Liver (tissue), 3 donors: Measurements from ENCODE around the gene LDB3.

Experiments used
- ATF3 ChIP-seq: IDR thresholded peaks from 2 replicates; pipeline ENCODE4 v1.6.1; 2016; ENCODE audit warnings: antibody characterized with exemption
- CTCF ChIP-seq: fragments of 150-350 bp; IDR thresholded peaks from 2 replicates; pipeline ENCODE4 v1.5.1; 2017; ENCODE audit warnings: improper control_type of control experiment, low read depth, low read length; ENCODE audit not compliant: missing input control
- FOXA1 ChIP-seq: IDR thresholded peaks from 2 replicates; pipeline ENCODE4 v1.6.1; 2016; ENCODE audit warnings: antibody characterized with exemption
- GABPA ChIP-seq, 2 donors: IDR thresholded peaks in 1 of 2; conservative IDR thresholded peaks in 1 of 2; 2 replicates each; pipeline ENCODE4 v1.6.1; 2016; ENCODE audit warnings: antibody characterized with exemption in 2 of 2, mild to moderate bottlenecking in 1 of 2, moderate library complexity in 1 of 2
- HNF4G ChIP-seq: IDR thresholded peaks from 2 replicates; pipeline ENCODE4 v1.6.1; 2016; ENCODE audit warnings: antibody characterized with exemption
- MAX ChIP-seq: IDR thresholded peaks from 2 replicates; pipeline ENCODE4 v1.6.1; 2016; ENCODE audit warnings: antibody characterized with exemption
- RAD21 ChIP-seq, 2 donors: IDR thresholded peaks; 2 replicates each; pipeline ENCODE4 v1.6.1; 2016; ENCODE audit warnings: antibody characterized with exemption in 2 of 2, mild to moderate bottlenecking in 2 of 2
- REST ChIP-seq: IDR thresholded peaks from 2 replicates; pipeline ENCODE4 v1.6.1; 2016; ENCODE audit warnings: antibody characterized with exemption, mild to moderate bottlenecking
- RXRA ChIP-seq, 2 donors: IDR thresholded peaks; 2 replicates each; pipeline ENCODE4 v1.6.1; 2017 to 2018; ENCODE audit warnings: antibody characterized with exemption in 2 of 2, mild to moderate bottlenecking in 1 of 2
- YY1 ChIP-seq: IDR thresholded peaks from 2 replicates; pipeline ENCODE4 v1.6.1; 2016; ENCODE audit warnings: antibody characterized with exemption, mild to moderate bottlenecking
- ZBTB33 ChIP-seq: IDR thresholded peaks from 2 replicates; pipeline ENCODE4 v1.6.1; 2016; ENCODE audit warnings: antibody characterized with exemption
- donor health status: healthy.
- donor health status: healthy.

GRCh38 chr10:86678999-86679792 lies 10.9 kb downstream of the LDB3 start:
- TF ChIP-seq ZBTB33 = no peak
- TF ChIP-seq CTCF = no peak
- no peak for TF ChIP-seq GABPA (IDR thresholded peaks at IDR 0.05 in 1 of 2, conservative IDR thresholded peaks at IDR 0.05 in 1 of 2)
- no peak for TF ChIP-seq RXRA (IDR thresholded peaks at IDR 0.05)
- no peak for TF ChIP-seq HNF4G
- TF ChIP-seq REST = no peak
- no peak for TF ChIP-seq MAX
- no peak for TF ChIP-seq RAD21 (IDR thresholded peaks at IDR 0.05)
- no peak for TF ChIP-seq ATF3
- TF ChIP-seq FOXA1 = no peak
- TF ChIP-seq YY1 = no peak
